Measurements from ENCODE around the gene LRFN4.

LRFN4 gene

DNA sequence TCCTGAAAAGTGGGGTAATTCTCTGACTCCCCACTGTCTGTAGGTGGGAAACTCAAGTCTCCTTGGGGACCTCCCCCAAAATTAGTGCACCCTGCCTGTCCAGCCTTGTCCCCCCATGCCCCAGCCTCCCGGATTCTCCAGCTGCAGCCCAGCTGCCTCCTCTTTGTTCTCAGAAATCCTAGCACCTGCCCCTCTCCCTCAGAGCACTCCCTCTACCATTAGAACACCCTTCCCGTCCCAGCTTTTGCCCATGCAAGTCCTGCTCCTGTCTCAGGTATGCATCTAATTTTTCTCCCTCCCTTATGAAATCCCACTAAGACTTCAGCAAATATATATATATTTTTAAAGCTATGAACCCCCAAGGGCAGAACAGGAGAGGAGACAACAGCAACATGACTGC lies 37.3 kb downstream of the LRFN4 start:
- no peak for DNase-seq

DNA sequence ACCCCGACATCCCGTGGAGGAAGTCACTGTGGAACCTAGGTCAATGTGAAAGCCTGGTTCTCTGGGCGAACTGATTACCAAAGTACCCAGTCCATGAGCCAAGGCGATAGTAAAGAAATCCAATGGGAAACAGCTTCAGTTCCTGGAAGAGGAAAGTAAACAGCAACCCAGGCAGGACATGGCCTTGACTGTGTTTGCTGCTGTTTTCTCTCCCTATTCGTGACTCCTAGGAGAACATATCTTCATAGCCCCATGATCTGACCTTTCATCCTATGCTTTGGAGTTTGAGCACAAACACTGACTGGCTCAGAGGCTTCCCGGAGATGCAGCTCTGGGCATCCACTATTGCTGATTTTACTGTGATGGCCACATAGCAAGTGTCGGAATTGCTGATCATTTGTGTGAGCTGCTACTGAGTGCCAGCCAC lies 45.1 kb downstream of the LRFN4 start:
- DNase-seq, result no peak

DNA sequence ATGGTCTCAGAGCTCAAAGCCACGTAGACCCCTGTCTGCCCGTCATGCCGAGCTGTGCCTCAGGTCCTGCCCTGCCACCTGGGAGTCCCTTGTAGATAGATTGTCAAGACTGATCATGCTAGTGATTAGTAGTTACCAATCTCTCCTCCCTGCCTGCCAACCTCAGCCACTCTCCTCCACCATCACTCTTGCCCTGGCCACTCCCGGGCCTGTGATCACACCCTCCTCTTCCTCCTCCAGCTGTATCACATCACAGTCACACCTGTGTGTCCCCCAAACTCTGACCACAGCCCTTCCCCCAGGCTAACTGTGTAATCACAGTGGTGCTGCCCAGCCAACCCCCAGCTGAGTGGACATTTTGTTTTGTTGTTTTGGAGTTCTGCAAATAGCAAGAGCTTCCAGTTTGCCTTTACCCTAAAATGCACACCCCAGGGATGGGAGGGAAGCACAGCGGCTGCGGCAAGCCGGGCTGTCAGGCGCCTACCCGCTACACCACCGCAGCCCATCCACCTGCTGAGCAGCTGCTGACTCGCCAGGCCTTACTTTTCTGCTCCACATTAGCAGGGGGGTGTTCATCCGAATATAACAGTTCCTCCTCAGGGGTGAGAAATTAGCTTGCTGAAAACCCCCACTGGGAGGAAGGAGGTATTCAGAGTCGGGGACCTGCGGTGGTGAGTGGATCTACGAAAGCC lies 45.8 kb downstream of the LRFN4 start:
- DNase-seq, result no peak

DNA sequence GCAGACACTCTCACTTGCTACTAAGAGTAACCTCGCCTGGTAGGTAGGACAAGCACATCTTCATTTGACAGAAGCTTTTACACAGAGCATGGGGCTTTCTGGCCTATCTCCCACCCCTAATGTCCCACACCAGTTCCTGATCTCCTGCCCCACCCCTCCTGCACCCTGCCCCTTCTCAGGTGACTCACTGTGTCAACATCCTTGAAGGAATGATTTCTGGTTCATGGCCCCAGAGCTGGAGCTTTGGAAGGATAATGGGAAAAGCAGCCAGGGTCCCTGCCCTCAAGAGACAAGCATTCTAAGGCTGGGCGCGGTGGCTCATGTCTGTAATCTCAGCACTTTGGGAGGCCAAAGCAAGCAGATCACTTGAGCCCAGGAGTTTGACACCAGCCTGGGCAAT lies 47.2 kb downstream of the LRFN4 start:
- no peak for DNase-seq

DNA sequence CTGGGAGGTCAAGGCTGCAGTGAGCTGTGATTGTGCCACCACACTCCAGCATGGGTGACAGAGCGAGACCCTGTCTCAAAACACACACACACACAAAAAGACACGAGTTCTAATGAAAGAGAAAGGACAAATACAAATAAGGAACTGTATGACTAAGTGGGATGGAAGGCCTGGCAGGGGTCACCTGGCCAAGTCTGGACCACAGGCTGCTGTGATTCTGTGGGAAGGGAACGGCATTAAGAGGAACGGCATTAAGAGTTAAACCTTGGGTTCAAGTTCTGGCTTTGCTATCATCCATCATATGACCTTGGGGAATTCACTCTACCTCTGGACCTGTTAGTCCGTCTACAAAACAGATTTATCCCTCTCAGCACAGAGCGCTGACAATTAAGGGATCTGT lies 47.7 kb downstream of the LRFN4 start:
- no peak for DNase-seq

DNA sequence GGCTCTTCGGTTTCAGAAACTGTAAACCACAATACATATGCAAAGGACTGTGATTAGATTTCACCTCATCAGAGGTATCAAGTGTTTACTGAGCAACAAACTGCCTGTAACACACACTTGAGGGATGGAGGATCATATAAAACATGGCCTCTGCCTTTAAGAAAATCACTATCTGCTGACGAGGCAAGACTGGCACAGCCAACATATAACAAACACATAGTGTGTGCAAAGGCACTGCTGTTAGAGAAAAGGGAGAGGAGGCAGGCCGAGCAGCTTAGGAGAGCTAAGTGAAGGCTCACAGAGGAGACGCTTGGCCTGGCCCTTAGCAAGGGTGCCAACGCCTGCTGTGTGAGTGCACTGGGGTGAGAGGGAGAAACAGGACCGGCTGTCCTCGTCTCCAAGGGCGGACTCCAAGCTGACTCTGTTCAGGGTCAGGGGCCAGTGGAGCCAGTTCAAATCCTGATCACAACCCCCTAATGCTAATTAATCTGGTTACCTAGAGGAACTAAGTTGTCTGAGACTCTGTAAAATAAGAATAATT lies 48.2 kb downstream of the LRFN4 start:
- no peak for DNase-seq

DNA sequence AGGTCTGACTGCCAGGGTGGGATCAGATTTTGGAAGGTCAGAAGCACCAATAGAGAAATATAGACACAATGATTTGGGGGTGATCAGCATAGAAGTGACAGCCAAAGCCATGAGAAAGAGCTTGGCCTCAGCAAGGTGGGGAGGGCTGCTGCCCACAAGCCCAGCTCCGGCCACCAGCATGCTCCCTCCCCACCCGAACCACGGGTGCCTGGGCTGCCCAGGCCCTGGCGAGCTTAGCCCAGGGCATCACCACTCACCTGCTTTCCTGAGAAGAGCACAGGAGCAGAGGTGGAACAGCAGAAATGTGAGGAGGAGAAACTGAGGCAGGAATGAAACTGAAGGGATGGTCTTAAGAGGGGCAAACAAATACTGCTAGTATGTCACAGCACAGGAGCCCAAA lies 48.8 kb downstream of the LRFN4 start:
- no peak for DNase-seq

- no peak for DNase-seq
These were observed 49.3 kb downstream of the LRFN4 start for GRCh38 chr11:66906061-66906733.

- DNase-seq, result no peak
These were observed 51.1 kb downstream of the LRFN4 start for GRCh38 chr11:66907751-66908630.

DNA sequence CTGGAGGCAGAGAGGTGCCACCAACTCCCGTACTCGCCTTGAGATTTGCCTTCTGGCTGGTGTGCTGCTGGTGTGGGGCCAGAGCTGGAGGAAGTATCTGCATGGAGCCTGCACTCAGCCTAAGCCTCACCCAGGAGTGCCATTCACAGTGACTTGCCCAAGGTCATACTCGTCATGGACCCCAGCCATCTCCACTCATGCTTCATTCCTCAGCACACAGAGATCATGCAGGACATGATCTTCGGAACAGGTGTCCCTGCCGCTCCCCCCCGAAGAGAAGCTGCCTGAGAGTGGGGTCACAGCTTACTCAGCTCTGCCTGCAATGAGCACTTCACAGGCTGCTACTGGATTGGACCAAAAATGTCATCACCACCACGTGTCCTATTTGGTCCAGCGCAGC lies 52.3 kb downstream of the LRFN4 start:
- no peak for DNase-seq

DNA sequence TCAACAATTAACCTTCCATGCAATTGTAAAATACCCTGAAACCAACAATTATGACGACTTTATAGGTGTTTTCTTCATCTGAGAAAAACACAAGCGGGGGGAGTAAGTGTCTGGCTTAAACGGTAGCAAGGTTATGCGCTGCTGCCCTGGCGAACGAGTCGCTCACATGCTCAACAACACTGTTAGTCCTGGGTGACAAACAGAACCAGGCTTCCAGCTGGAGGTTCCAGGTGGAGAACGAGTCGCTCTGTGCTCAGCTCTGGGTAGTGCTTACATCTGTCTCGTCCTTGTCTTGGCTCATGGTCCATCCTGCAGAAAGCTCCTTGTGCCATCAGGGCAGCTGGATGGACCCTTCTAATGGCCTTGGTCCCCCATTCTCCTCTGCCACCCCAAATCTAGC lies 53.2 kb downstream of the LRFN4 start:
- DNase-seq, result no peak

Data from activated CD4-positive, CD25-positive, alpha-beta regulatory T cell (primary cell).